ENCODE measurements around the gene OGFRL1.

The OGFRL1 gene

GRCh38 chr6:71333697-71334096 is 45.1 kb downstream of the OGFRL1 start:
- TF ChIP-seq CTCF (conservative IDR thresholded peaks at IDR 0.05) = no peak
- no peak overlapping the region for H3K27ac ChIP-seq

- TF ChIP-seq CTCF (conservative IDR thresholded peaks at IDR 0.05) = no peak
- no peak overlapping the region for H3K27ac ChIP-seq
These were observed 46.2 kb downstream of the OGFRL1 start for GRCh38 chr6:71334768-71335167.

- no peak overlapping the region for H3K27ac ChIP-seq
- TF ChIP-seq CTCF (conservative IDR thresholded peaks at IDR 0.05) = no peak
These were observed 46.9 kb downstream of the OGFRL1 start for GRCh38 chr6:71335544-71335943.

GRCh38 chr6:71336901-71337300 is 48.3 kb downstream of the OGFRL1 start:
- no peak for TF ChIP-seq CTCF (conservative IDR thresholded peaks at IDR 0.05)
- no peak overlapping the region for H3K27ac ChIP-seq

- no peak overlapping the region for H3K27ac ChIP-seq
- no peak for TF ChIP-seq CTCF (conservative IDR thresholded peaks at IDR 0.05)
These were observed 50.1 kb downstream of the OGFRL1 start for GRCh38 chr6:71338540-71339316.

- no peak for TF ChIP-seq CTCF (conservative IDR thresholded peaks at IDR 0.05)
- no peak overlapping the region for H3K27ac ChIP-seq
These were observed 54.2 kb downstream of the OGFRL1 start for GRCh38 chr6:71342772-71343171.

GRCh38 chr6:71345476-71346333 is 57.1 kb downstream of the OGFRL1 start:
- no peak for TF ChIP-seq CTCF (conservative IDR thresholded peaks at IDR 0.05)
- no peak overlapping the region for H3K27ac ChIP-seq

All from VCaP (cell line).